Hepatocyte (in vitro differentiated cells): Measurements from ENCODE around the gene ZNF222. TPM values are rescaled to one million over a fixed set of nuclear protein-coding genes. Genes with fewer than 3 reads are reported as not detected.

Experiments
- DNase-seq: peaks from one replicate; pipeline ENCODE4 v3.0.0-alpha.2; 2016; ENCODE audit warnings: low spot score
- H2AFZ ChIP-seq: fragments of 200-600 bp; sonication (generic); 2 replicates; pipeline ENCODE4 v1.6.0; 2016; ENCODE audit warnings: antibody characterized with exemption, mild to moderate bottlenecking
- H3K27ac ChIP-seq: fragments of 200-600 bp; sonication (generic); 2 replicates; pipeline ENCODE4 v1.5.1; 2016; ENCODE audit warnings: mild to moderate bottlenecking
- H3K27me3 ChIP-seq: fragments of 200-600 bp; sonication (generic); 2 replicates; pipeline ENCODE4 v1.6.1; 2016
- H3K36me3 ChIP-seq: fragments of 200-600 bp; sonication (generic); replicated peaks from 2 replicates; pipeline ENCODE4 v1.5.1; 2016; ENCODE audit warnings: low read depth; ENCODE audit not compliant: insufficient read depth
- H3K4me1 ChIP-seq: fragments of 200-600 bp; sonication (generic); 2 replicates; pipeline ENCODE4 v1.5.1; 2016; ENCODE audit warnings: mild to moderate bottlenecking, moderate library complexity; ENCODE audit not compliant: insufficient read depth
- H3K4me2 ChIP-seq: fragments of 200-600 bp; sonication (generic); 2 replicates; pipeline ENCODE4 v1.6.0; 2016
- H3K4me3 ChIP-seq: fragments of 200-600 bp; sonication (generic); 2 replicates; pipeline ENCODE4 v1.5.1; 2016; ENCODE audit warnings: mild to moderate bottlenecking
- H3K79me2 ChIP-seq: fragments of 200-600 bp; sonication (generic); 2 replicates; pipeline ENCODE4 v1.6.0; 2017; ENCODE audit warnings: mild to moderate bottlenecking
- H3K9me2 ChIP-seq: fragments of 200-600 bp; sonication (generic); replicated peaks from 2 replicates; pipeline ENCODE4 v1.6.0; 2017; ENCODE audit warnings: mild to moderate bottlenecking; ENCODE audit not compliant: insufficient read depth
- H3K9me3 ChIP-seq: fragments of 200-600 bp; sonication (generic); 2 replicates; pipeline ENCODE4 v1.5.1; 2016; ENCODE audit warnings: low read depth, mild to moderate bottlenecking
- H4K20me1 ChIP-seq: fragments of 200-600 bp; sonication (generic); 2 replicates; pipeline ENCODE4 v1.6.0; 2016; ENCODE audit warnings: mild to moderate bottlenecking; ENCODE audit not compliant: insufficient read depth, poor library complexity, severe bottlenecking
- CTCF ChIP-seq: fragments of 200-600 bp; sonication (generic); IDR thresholded peaks from 2 replicates; pipeline ENCODE4 v1.5.1; 2016; ENCODE audit warnings: antibody characterized with exemption, mild to moderate bottlenecking; ENCODE audit not compliant: poor library complexity
- EZH2 ChIP-seq: fragments of 200-600 bp; sonication (generic); IDR thresholded peaks from 2 replicates; pipeline ENCODE4 v1.6.1; 2016; ENCODE audit warnings: antibody characterized with exemption, mild to moderate bottlenecking, borderline replicate concordance
- EZH2phosphoT487 ChIP-seq: fragments of 200-600 bp; sonication (generic); IDR thresholded peaks from one replicate; pipeline ENCODE4 v1.6.1; 2018; ENCODE audit warnings: antibody characterized with exemption, mild to moderate bottlenecking, low read depth, moderate library complexity; ENCODE audit not compliant: unreplicated experiment, severe bottlenecking
- WGBS: methylation state at CpG from one replicate; pipeline ENCODE4 v1.1.6; 2016; ENCODE audit warnings: low lambda C conversion rate; ENCODE audit errors: missing lambda C conversion rate; 5-methylcytosine and 5-hydroxymethylcytosine counted together
- polyA plus RNA-seq: library from polyadenylated mRNA; unstranded; fragments of >200 nt; fragmentation: Nextera tagmentation; extraction: Ambion mirVana; gene quantifications from 2 replicates; pipeline ENCODE4 v1.2.1, GENCODE V29; 2016
- small RNA-seq: library from RNA; depleted of rRNA; stranded (forward); fragments of <200 nt; gene quantifications from one replicate; pipeline ENCODE3, GENCODE V24; 2014
- total RNA-seq: library from RNA; depleted of rRNA; stranded (reverse); fragments of >200 nt; gene quantifications from 2 replicates; pipeline ENCODE4 v1.2.3, GENCODE V29; 2014

Gene ZNF222
- total and polyA plus RNA-seq, 2 experiments from 2014 or later: 1.8 to 6.3 TPM

- peak; percentile 93 for DNase-seq
- Histone ChIP-seq H3K4me2 (peak within 1 kb of the TSS; percentile 74), H3K4me1 (peaks cover 5% of the 10 kb centered on the region), H3K36me3 (peaks cover 2% of the 10 kb centered on the region), H4K20me1 (no peaks in the 10 kb centered on the region), H3K27ac (peak within 1 kb of the TSS; percentile 85), H3K27me3 (no peaks in the 10 kb centered on the region), H3K9me2 (no peaks in the 10 kb centered on the region), H3K79me2 (peaks cover 25% of the 10 kb centered on the region), H3K9me3 (no peaks in the 10 kb centered on the region), H2AFZ (peak within 1 kb of the TSS; percentile 73), H3K4me3 (peak within 1 kb of the TSS; percentile 55)
- WGBS: 2% methylated on average over 40 of the region's 40 CpGs
- TF ChIP-seq EZH2phosphoT487: no peak
- TF ChIP-seq CTCF: no peak
- no peak for TF ChIP-seq EZH2
These were observed 46.8 kb downstream of the ZNF222 start, which contains the start of gene ZNF284 for GRCh38 chr19:44071824-44072542. ZNF284 (plus strand) TSS chr19:44072159; CDS start chr19:44076390, 4,231 bp downstream.

- Histone ChIP-seq H3K27me3 (no peaks in the 10 kb centered on the region), H3K4me3 (peak overlapping the region; percentile 55), H3K27ac (no peak overlapping the region), H2AFZ (peak overlapping the region; percentile 73), H4K20me1 (no peaks in the 10 kb centered on the region), H3K9me3 (no peaks in the 10 kb centered on the region), H3K36me3 (no peaks in the 10 kb centered on the region), H3K4me2 (peak overlapping the region; percentile 74), H3K79me2 (peaks cover 25% of the 10 kb centered on the region), H3K4me1 (peaks cover 5% of the 10 kb centered on the region), H3K9me2 (no peaks in the 10 kb centered on the region)
- peak; percentile 20 for DNase-seq
- peak; percentile 25 for TF ChIP-seq CTCF
- TF ChIP-seq EZH2phosphoT487: no peak
- 38% methylated on average over 18 of the region's 18 CpGs for WGBS
These were observed 47.6 kb downstream of the ZNF222 start for GRCh38 chr19:44072543-44073401.

- Histone ChIP-seq H3K9me3 (no peaks in the 10 kb centered on the region), H3K36me3 (no peaks in the 10 kb centered on the region), H3K79me2 (peaks cover 25% of the 10 kb centered on the region), H3K27me3 (no peaks in the 10 kb centered on the region), H3K4me3 (no peak overlapping the region), H3K27ac (no peak overlapping the region), H3K9me2 (no peaks in the 10 kb centered on the region), H4K20me1 (no peaks in the 10 kb centered on the region), H3K4me2 (no peak overlapping the region), H2AFZ (no peak overlapping the region), H3K4me1 (peaks cover 5% of the 10 kb centered on the region)
- DNase-seq: no peak
- 93% methylated on average over 2 of the region's 2 CpGs for WGBS
- TF ChIP-seq EZH2phosphoT487 (no peak), EZH2 (no peak), CTCF (no peak)
These were observed 51.1 kb downstream of the ZNF222 start for GRCh38 chr19:44076325-44076724.

Small RNAs within 50 kb of the gene (small RNA-seq; reads per million reads assigned to genes)
- gene AC006213.5: not detected

Other genes starting within 250 kb of the ZNF222 start
- gene KCNN4, start 244.4 kb upstream of the ZNF222 start, total RNA-seq: 2.8 and 3.6 TPM in 2 replicates
- 5.4 and 8.3 TPM in 2 replicates for gene KCNN4, start 244.4 kb upstream of the ZNF222 start, polyA plus RNA-seq
- gene LYPD5, start 222.9 kb upstream of the ZNF222 start, total RNA-seq: 0.20 and 1.8 TPM in 2 replicates
- 1.6 and 1.9 TPM in 2 replicates for gene LYPD5, start 222.9 kb upstream of the ZNF222 start, polyA plus RNA-seq
- 7.6 and 10.7 TPM in 2 replicates for gene ZNF283, start 198.1 kb upstream of the ZNF222 start, total RNA-seq
- gene ZNF283, start 198.1 kb upstream of the ZNF222 start, polyA plus RNA-seq: 1.8 and 2.1 TPM in 2 replicates
- 4.9 and 5.2 TPM in 2 replicates for gene ZNF404, start 141.4 kb upstream of the ZNF222 start, total RNA-seq
- gene ZNF404, start 141.4 kb upstream of the ZNF222 start, polyA plus RNA-seq: 2.7 and 5.8 TPM in 2 replicates
- gene ZNF45, start 90.1 kb upstream of the ZNF222 start, total RNA-seq: 10.3 and 10.6 TPM in 2 replicates
- 5.1 and 6.3 TPM in 2 replicates for gene ZNF45, start 90.1 kb upstream of the ZNF222 start, polyA plus RNA-seq
- gene ZNF221, start 74.2 kb upstream of the ZNF222 start, total RNA-seq: 7.1 and 8.2 TPM in 2 replicates
- 1.1 and 2.7 TPM in 2 replicates for gene ZNF221, start 74.2 kb upstream of the ZNF222 start, polyA plus RNA-seq
- gene ZNF155, start 41.2 kb upstream of the ZNF222 start, total RNA-seq: 5.6 and 7.2 TPM in 2 replicates
- gene ZNF155, start 41.2 kb upstream of the ZNF222 start, polyA plus RNA-seq: 3.2 and 5.3 TPM in 2 replicates
- 4.4 and 5.9 TPM in 2 replicates for gene ZNF230, start 22.4 kb upstream of the ZNF222 start, total RNA-seq
- gene ZNF230, start 22.4 kb upstream of the ZNF222 start, polyA plus RNA-seq: 3.7 and 4.3 TPM in 2 replicates
- gene ZNF223, start 26.7 kb downstream of the ZNF222 start, total RNA-seq: 12.9 and 14.3 TPM in 2 replicates
- 3.6 and 5.8 TPM in 2 replicates for gene ZNF223, start 26.7 kb downstream of the ZNF222 start, polyA plus RNA-seq
- 2.6 and 2.9 TPM in 2 replicates for gene ZNF284, start 46.8 kb downstream of the ZNF222 start, total RNA-seq
- 0.87 and 1.4 TPM in 2 replicates for gene ZNF284, start 46.8 kb downstream of the ZNF222 start, polyA plus RNA-seq
- 24.8 and 25.9 TPM in 2 replicates for gene ZNF224, start 69.0 kb downstream of the ZNF222 start, total RNA-seq
- gene ZNF224, start 69.0 kb downstream of the ZNF222 start, polyA plus RNA-seq: 17.6 and 20.8 TPM in 2 replicates
- gene ZNF225, start 88.0 kb downstream of the ZNF222 start, total RNA-seq: 4.1 TPM in 2 replicates
- gene ZNF225, start 88.0 kb downstream of the ZNF222 start, polyA plus RNA-seq: 1.2 and 2.9 TPM in 2 replicates
- 8.6 and 9.9 TPM in 2 replicates for gene ZNF234, start 116.2 kb downstream of the ZNF222 start, total RNA-seq
- 4.1 and 6.7 TPM in 2 replicates for gene ZNF234, start 116.2 kb downstream of the ZNF222 start, polyA plus RNA-seq
- 22.6 and 30.9 TPM in 2 replicates for gene ZNF226, start 139.7 kb downstream of the ZNF222 start, total RNA-seq
- gene ZNF226, start 139.7 kb downstream of the ZNF222 start, polyA plus RNA-seq: 30.9 and 31.2 TPM in 2 replicates
- gene ZNF227, start 187.2 kb downstream of the ZNF222 start, total RNA-seq: 13.6 and 15.4 TPM in 2 replicates
- gene ZNF227, start 187.2 kb downstream of the ZNF222 start, polyA plus RNA-seq: 8.2 and 8.6 TPM in 2 replicates
- 2.4 and 2.6 TPM in 2 replicates for gene ZNF233, start 234.5 kb downstream of the ZNF222 start, total RNA-seq
- 0.66 and 2.8 TPM in 2 replicates for gene ZNF233, start 234.5 kb downstream of the ZNF222 start, polyA plus RNA-seq